ENCODE measurements around the gene C11orf97.
"Not testable (repeated sequence)": the region's sequence is repeated elsewhere in the genome, so short reads cannot be mapped to it uniquely, and the experiment has no call there.

The C11orf97 gene

GRCh38 chr11:94511932-94512781 lies at the start of gene C11orf97:
Gene C11orf97, plus strand, starts transcription at chr11:94512461. Its CDS starts 68 bp downstream, at chr11:94512529.
- DNase-seq, result peak; percentile 15

GRCh38 chr11:94469416-94469815 lies 42.8 kb upstream of the C11orf97 start:
- no peak for DNase-seq

GRCh38 chr11:94472916-94473799 lies 39.1 kb upstream of the C11orf97 start:
- DNase-seq, result no peak

DNA sequence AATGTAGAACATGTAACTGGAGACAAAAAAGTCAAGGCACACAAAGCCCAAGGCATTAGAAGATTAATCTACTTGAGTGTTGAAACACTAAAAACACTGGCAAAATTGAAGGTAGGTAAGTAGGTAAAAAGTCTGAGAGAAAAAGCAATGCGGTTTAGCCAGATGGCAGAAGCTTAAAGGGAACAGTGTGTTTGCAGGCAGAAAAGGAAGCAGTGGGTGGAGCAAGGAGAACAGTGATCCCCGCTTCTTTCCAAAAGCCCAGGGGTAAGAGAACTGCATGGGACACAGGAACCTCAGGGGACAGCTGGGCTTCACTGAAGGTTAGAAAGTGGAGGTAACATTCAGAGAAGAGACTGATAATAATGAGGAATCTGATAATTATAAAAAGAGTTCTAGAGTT lies 34.6 kb upstream of the C11orf97 start:
- no peak for DNase-seq

DNA sequence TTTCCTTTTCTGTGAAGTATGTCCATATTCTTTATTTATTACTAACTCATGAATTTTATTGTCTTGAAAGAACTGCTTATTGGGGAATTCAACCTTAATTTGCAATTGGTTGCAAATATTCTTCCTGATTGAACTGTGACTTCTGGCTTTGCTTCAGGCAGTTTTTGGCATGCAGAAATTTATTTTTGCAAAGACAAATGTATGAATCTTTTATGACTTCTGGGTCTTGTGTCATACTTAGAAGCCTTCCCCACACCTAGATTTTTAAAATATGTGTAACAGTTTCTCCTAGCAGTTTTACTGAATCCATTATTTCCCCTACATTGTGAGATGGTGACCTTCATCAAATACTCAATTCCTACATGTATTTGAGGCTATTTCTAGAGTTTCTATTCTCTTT lies 30.9 kb upstream of the C11orf97 start:
- no peak for DNase-seq

DNA sequence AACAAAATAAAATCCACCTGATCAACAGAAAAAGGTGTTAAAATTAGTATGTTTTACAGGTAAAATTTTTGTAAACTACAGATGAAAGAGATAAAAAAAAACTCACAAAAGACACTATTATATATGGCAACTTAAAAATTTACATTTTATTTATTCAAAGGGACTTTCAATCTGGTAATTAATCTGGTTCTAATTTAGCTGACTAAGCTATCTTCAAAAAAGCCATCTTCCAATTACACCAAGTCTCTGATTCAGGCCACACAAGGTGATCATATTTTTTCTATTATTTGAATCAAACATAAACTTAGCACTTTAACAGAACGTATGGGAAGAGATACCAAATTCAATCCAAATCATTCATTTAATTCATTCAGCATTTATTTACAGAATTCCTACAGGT lies 26.2 kb upstream of the C11orf97 start:
- no peak for DNase-seq

DNA sequence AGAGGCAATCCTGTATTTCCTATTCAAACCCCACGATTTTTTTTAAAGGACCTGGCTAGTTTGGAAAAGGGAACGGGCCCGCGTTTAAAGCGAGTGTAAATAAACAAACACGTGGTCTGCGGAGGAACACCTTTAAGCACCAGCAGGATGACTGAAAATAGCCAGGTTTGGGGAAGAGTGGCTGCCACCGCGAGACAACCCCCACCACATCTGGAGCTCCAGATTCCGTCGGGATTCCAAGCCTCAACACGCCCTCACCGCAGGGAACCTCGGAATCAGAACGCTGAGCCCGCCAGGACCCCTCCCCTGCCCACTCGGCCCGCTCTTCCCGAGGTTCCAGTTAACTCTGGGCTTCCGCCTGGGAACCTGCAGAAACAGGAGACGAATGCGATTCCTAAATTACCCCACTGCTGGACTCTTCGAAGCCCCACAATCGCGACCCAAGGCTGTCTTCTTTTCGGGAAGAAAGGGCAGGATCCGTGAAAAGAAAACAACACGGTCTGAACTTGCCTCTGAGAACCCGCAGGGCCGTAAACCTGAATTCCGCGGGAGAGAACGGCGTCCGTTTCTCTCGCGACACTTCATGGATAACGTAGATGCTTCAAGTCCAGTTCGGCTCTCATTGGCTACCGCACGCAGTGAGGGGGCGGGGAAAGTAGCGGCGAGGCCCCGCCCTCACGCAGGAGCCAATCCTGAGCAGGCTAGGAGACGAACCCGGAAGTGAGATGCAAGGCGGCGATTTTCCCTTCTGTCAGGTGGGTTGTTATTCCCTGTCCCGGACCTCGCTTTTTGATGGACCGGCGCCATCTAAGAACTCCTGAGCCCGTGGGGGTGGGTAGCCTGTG lies 18.8 kb upstream of the C11orf97 start, which contains the start of the genes ANKRD49 and MRE11:
ANKRD49 (plus strand) TSS at position 704 of the 845 bp plus-strand sequence. CDS start 2,710 bp downstream, outside the sequence.
MRE11 (minus strand) TSS at position 564 of the 845 bp plus-strand sequence. CDS start 1,043 bp downstream, outside the sequence.
- DNase-seq, result peak; percentile 96

DNA sequence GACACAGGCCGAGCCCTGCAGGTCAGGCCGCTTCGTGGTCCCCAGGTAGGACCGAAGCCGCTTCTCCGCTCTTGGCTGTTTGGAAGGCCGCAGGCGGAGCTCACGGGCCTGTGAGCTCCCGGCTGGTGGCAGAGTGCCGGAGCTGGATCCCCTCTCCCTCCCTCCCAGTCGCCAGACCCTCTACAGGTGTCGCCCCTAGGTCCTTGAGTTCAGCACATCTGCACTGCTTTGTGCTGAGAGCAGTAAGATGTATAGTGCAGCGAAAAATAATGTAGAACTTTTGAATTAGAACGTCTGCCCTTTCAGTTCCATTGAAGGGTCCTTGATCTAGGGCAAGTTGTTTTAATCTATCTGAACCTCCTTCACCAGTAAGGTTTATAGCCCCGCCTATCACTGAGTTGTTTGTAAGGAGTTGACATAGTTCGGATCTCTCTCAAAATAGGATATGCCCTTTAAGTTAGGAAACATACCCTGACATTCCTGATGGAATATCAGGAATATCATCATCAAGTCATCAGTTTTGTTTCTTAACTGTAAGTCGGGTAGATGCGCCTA lies 18.1 kb upstream of the C11orf97 start:
- peak; percentile 60 for DNase-seq

- no peak for DNase-seq
Measured at GRCh38 chr11:94500181-94500580, 12.1 kb upstream of the C11orf97 start.

GRCh38 chr11:94501522-94501921 lies 10.7 kb upstream of the C11orf97 start:
- no peak for DNase-seq

GRCh38 chr11:94504689-94505293 lies 7.5 kb upstream of the C11orf97 start:
- DNase-seq, result peak; percentile 32

DNA sequence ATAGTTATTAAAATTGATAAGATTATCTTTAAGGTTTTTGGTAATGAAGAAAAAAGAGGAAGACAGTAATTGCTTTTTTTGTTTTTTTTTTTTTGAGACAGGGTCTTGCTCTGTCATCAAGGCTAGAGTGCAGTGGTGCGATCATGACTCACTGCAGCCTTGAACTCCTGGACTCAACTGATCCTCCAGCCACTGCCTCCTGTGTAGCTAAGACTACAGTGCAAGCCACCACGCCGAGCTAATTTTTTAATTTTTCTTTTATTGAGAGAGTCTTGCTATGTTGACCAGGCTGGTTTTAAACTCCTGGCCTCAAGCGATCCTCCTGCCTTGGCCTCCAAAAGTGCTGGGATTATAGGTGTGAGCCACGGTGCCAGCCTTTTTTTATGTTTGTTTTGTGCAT lies 5.7 kb upstream of the C11orf97 start:
- not testable (repeated sequence) for DNase-seq

DNA sequence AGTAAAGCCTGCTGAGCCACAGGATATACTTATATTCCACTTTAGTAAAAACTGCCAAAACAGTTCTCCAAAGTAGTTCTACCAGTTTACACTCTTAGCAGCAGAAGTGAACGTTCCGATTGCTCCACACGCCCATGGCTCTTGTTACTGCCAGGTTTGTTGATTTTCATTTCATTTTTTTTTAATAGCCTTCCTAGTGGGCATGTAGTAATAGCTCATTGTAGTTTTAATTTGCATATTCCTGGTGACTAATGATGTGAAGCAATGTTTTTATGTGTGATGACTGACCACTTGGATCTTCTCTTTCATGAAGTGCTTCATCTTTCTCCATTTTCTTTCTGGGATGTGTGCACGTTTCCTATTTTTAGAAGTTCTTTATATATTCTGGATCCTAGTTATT lies 4.8 kb upstream of the C11orf97 start:
- DNase-seq, result no peak

- DNase-seq, result no peak
Measured at GRCh38 chr11:94513091-94513490, 830 bp downstream of the C11orf97 start.

DNA sequence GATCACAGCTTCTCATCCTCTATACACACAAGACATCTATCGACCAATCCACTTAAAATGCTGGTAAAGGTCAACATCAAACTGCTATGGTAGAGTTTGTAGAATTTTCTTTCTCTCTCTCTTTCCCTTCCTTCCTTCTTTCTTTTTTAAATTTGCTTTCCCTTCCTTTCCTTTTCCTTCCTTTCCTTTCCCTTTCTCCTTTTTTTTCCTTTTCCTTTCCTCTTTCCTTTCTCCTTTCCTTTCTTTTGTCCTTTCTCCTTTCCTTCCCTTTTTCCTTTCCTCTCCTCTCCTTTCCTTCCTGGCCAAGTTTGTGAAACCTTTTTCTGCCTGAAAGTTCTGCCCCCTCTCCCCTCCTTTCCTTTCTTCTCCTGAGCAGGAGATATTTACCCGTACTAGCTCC lies 3.1 kb downstream of the C11orf97 start:
- no peak for DNase-seq

DNA sequence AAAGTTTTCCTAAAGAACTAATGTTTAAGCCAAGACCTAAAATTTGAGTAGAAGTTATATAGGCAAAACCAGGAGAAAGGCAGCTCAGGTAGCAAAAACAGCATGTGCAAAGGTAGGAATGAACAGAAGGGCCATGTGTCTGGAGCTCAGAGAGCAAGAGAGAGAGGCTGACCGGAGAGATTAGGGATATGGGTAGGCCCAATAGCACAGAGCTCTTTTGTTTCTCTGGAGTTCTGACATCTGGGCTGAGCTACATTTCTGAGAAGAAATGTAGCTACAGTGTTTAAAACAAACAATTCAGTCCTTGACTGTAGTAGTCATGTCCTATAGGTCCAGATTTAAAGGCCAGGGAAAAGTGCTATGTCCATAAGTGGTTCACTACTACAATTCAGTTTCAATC lies 4.5 kb downstream of the C11orf97 start:
- no peak for DNase-seq

- no peak for DNase-seq
Measured at GRCh38 chr11:94518300-94518699, 6.0 kb downstream of the C11orf97 start.

DNA sequence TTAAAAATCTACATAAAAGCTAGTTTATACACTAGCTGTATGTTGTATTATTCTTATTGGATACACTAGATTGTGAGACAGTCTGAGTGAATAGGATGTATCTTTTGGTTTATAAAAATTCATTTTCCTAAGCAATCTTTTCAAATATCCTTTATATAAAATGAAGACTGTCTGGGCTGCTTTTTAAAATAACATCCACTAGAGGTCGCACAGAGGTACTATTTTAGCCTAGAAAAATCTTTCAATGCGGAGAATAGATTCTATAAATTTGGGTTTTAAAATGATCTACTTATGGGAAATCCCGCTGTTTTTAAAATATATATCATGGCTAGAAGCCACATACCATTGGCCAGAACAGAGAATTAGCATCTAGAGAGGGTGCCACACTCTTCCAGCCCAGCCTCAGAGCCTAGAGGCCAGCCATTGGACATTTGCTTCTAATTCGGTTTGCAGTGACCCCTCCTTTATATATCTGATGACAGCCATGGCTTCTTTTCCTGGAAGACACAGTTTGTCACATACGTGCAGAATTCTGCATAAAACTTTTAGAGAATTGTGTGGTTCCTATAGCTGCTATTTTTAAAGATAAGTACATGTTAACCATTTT lies 7.3 kb downstream of the C11orf97 start:
- DNase-seq, result peak; percentile 45

GRCh38 chr11:94521684-94522083 lies 9.4 kb downstream of the C11orf97 start:
- no peak for DNase-seq

DNA sequence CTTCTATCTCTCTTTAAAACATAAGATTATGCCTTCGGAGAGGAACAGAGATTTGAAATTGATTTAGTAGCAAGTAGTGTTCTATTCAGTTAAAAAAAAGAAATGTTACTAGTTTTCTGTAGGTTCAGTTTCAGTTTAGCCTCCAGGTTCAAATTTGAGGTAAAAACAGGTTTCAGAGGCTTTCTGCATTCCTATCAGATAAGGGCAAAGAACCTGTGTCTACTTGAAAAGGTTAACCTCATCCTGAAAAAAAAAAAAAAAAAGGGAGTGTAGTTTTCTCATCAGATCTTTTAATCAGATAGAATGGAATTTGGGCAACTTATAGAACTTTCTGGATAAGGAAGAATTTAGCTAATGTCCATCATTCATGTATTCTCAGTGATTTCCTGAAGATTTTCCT lies 12.1 kb downstream of the C11orf97 start:
- no peak for DNase-seq

All from kidney glomerular epithelial cell (primary cell).